OCI-LY1 (cell line): ENCODE results near the gene KPNA1.
A peak's percentile ranks its signal among the peaks of the same experiment; 100 is the strongest.

ENCODE experiments used
- H2AFZ ChIP-seq: fragments of 200-600 bp; sonication (generic), shearing (Covaris generic); 2 replicates; pipeline ENCODE4 v1.6.0; 2014; ENCODE audit warnings: antibody characterized with exemption, mild to moderate bottlenecking, low read length
- H3F3A ChIP-seq: fragments of 200-600 bp; sonication (generic), shearing (Covaris generic); 2 replicates; pipeline ENCODE4 v1.6.0; 2014; ENCODE audit warnings: mild to moderate bottlenecking, antibody characterized with exemption, low read length, moderate library complexity; ENCODE audit not compliant: insufficient read depth
- H3K27ac ChIP-seq: fragments of 200-600 bp; sonication (generic); 2 replicates; pipeline ENCODE4 v1.5.1; 2014; ENCODE audit warnings: low read length, mixed run types, mild to moderate bottlenecking, low read depth; ENCODE audit not compliant: poor library complexity, severe bottlenecking
- H3K27me3 ChIP-seq: fragments of 200-600 bp; sonication (generic); 2 replicates; pipeline ENCODE4 v1.6.0; 2014; ENCODE audit warnings: antibody characterized with exemption, mild to moderate bottlenecking, low read length, moderate library complexity; ENCODE audit not compliant: insufficient read depth
- H3K36me3 ChIP-seq: fragments of 200-600 bp; sonication (generic); 2 replicates; pipeline ENCODE4 v1.6.1; 2014; ENCODE audit warnings: mild to moderate bottlenecking, antibody characterized with exemption, low read length, moderate library complexity, mixed read lengths; ENCODE audit not compliant: insufficient read depth
- H3K4me1 ChIP-seq: fragments of 200-600 bp; sonication (generic); 2 replicates; pipeline ENCODE4 v1.5.1; 2014; ENCODE audit warnings: mild to moderate bottlenecking, low read length, moderate library complexity; ENCODE audit not compliant: insufficient read depth, severe bottlenecking
- H3K4me2 ChIP-seq: fragments of 200-600 bp; sonication (generic), shearing (Covaris generic); 2 replicates; pipeline ENCODE4 v1.6.1; 2014; ENCODE audit warnings: low read length
- H3K4me3 ChIP-seq: fragments of 200-600 bp; sonication (generic); 2 replicates; pipeline ENCODE4 v1.5.1; 2014; ENCODE audit warnings: low read length, low read depth, mild to moderate bottlenecking, mixed read lengths; ENCODE audit not compliant: poor library complexity, severe bottlenecking
- H3K79me2 ChIP-seq: fragments of 200-600 bp; shearing (Covaris generic); 2 replicates; pipeline ENCODE4 v1.6.1; 2016; ENCODE audit warnings: mixed run types, low read length, mixed read lengths; ENCODE audit not compliant: insufficient read depth
- H3K9ac ChIP-seq: fragments of 200-600 bp; sonication (generic), shearing (Covaris generic); 2 replicates; pipeline ENCODE4 v1.6.1; 2014; ENCODE audit warnings: mild to moderate bottlenecking, low read length, mixed read lengths
- H3K9me2 ChIP-seq: fragments of 200-600 bp; sonication (generic), shearing (Covaris generic); 2 replicates; pipeline ENCODE4 v1.6.1; 2014; ENCODE audit warnings: low read depth, mild to moderate bottlenecking, low read length, mixed read lengths
- H3K9me3 ChIP-seq: fragments of 200-600 bp; shearing (Covaris generic); 2 replicates; pipeline ENCODE4 v1.6.1; 2014; ENCODE audit warnings: low read length, mixed read lengths
- H4K20me1 ChIP-seq: fragments of 200-600 bp; sonication (generic), shearing (Covaris generic); 2 replicates; pipeline ENCODE4 v1.6.0; 2016; ENCODE audit warnings: mild to moderate bottlenecking, low read length; ENCODE audit not compliant: insufficient read depth
- CTCF ChIP-seq: fragments of 200-600 bp; sonication (generic), shearing (Covaris generic); IDR thresholded peaks from 2 replicates; pipeline ENCODE4 v1.5.1; 2017; ENCODE audit warnings: mild to moderate bottlenecking, antibody characterized with exemption, low read length, moderate library complexity, mixed read lengths
- EZH2 ChIP-seq: fragments of 200-600 bp; sonication (generic), shearing (Covaris generic); IDR thresholded peaks from 2 replicates; pipeline ENCODE4 v1.8.0; 2017; ENCODE audit warnings: borderline replicate concordance, mixed run types, mild to moderate bottlenecking, antibody characterized with exemption, low read length, moderate library complexity, mixed read lengths

KPNA1 gene

GRCh38 chr3:122389892-122390291, 124.8 kb downstream of the KPNA1 start:
- H3K9me3 ChIP-seq = no peaks in the 10 kb centered on the region
- H4K20me1 ChIP-seq = no peaks in the 10 kb centered on the region
- H3K4me2 ChIP-seq = no peak overlapping the region
- no peak overlapping the region for H2AFZ ChIP-seq
- H3K79me2 ChIP-seq = peaks cover 30% of the 10 kb centered on the region; the same call in 1 of the 2 replicates
- H3K9me2 ChIP-seq = no peaks in the 10 kb centered on the region
- H3K27ac ChIP-seq = no peak overlapping the region
- H3K36me3 ChIP-seq = peaks cover 31% of the 10 kb centered on the region
- H3K4me3 ChIP-seq = no peak overlapping the region
- peaks cover 36% of the 10 kb centered on the region for H3K4me1 ChIP-seq
- H3K9ac ChIP-seq = no peak overlapping the region
- no peaks in the 10 kb centered on the region; the same call in 1 of the 2 replicates for H3F3A ChIP-seq
- no peaks in the 10 kb centered on the region for H3K27me3 ChIP-seq
- TF ChIP-seq EZH2 = no peak
- no peak for TF ChIP-seq CTCF

GRCh38 chr3:122389197-122389596, 125.5 kb downstream of the KPNA1 start:
- Histone ChIP-seq H3K9me3 (no peaks in the 10 kb centered on the region), H3K4me3 (no peak overlapping the region), H3K79me2 (peaks cover 35% of the 10 kb centered on the region; the same call in 1 of the 2 replicates), H3K4me2 (no peak overlapping the region), H2AFZ (no peak overlapping the region), H3K36me3 (peaks cover 29% of the 10 kb centered on the region), H3K9ac (no peak overlapping the region), H3K9me2 (no peaks in the 10 kb centered on the region), H3K27me3 (no peaks in the 10 kb centered on the region), H3K27ac (no peak overlapping the region), H4K20me1 (no peaks in the 10 kb centered on the region), H3F3A (no peaks in the 10 kb centered on the region; the same call in 1 of the 2 replicates), H3K4me1 (peaks cover 41% of the 10 kb centered on the region)
- TF ChIP-seq CTCF = no peak
- no peak for TF ChIP-seq EZH2

- H2AFZ ChIP-seq = no peak overlapping the region
- H3K79me2 ChIP-seq = peaks cover 37% of the 10 kb centered on the region
- peaks cover 19% of the 10 kb centered on the region; the same call in 1 of the 2 replicates for H3K36me3 ChIP-seq
- H3K9me2 ChIP-seq = no peaks in the 10 kb centered on the region
- H3K9ac ChIP-seq = no peak overlapping the region
- no peak for TF ChIP-seq EZH2
- TF ChIP-seq CTCF = peak; percentile 4; the same call in 1 of the 2 replicates
- H3K27ac ChIP-seq = no peak overlapping the region
- peaks cover 46% of the 10 kb centered on the region for H3K4me1 ChIP-seq
- no peaks in the 10 kb centered on the region for H3K27me3 ChIP-seq
- H4K20me1 ChIP-seq = no peaks in the 10 kb centered on the region
- H3F3A ChIP-seq = no peaks in the 10 kb centered on the region; the same call in 1 of the 2 replicates
- no peaks in the 10 kb centered on the region for H3K9me3 ChIP-seq
- H3K4me2 ChIP-seq = no peak overlapping the region; the same call in 1 of the 2 replicates
- H3K4me3 ChIP-seq = no peak overlapping the region
Measured at GRCh38 chr3:122387709-122388108, 127.0 kb downstream of the KPNA1 start.
